T47D (cell line): ENCODE measurements around the gene TJAP1.

ENCODE experiments used
- DNase-seq, 2 experiments: peaks; one replicate each; pipeline versions ENCODE4 v3.0.0 to v3.0.0-alpha.2; 2011 to 2012; ENCODE audit warnings: low read depth in 1 of 2, low spot score in 1 of 2
- JUND ChIP-seq: IDR thresholded peaks from 2 replicates; pipeline ENCODE4 v1.6.1; 2012; ENCODE audit warnings: low read depth
- in situ Hi-C: cut with HindIII; loops from 2 replicates; pipeline ENCODE4 v1.10.0; 2016; ENCODE audit warnings: low sequenced_read_pairs, low pct_unique_long_range_greater_than_20kb

TJAP1 gene

DNA sequence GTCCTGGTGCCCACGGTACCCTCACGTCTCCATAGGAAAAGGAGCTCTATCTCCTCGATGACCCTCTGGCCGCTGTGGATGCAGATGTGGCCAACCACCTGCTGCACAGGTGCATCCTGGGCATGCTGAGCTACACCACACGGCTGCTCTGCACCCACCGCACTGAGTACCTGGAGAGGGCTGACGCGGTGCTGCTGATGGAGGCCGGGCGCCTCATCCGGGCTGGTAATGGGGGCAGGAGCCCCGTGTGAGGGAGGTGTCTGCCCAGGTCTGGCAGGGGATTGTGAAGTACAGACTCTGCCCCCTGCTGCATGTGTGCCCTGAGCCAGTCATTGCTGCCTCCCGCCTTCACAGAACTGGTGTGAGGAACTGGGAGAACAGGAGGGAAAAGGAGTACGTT lies 34.4 kb upstream of the TJAP1 start:
- no peak for DNase-seq
- in situ Hi-C loops, result no loop called here
- no peak for TF ChIP-seq JUND

DNA sequence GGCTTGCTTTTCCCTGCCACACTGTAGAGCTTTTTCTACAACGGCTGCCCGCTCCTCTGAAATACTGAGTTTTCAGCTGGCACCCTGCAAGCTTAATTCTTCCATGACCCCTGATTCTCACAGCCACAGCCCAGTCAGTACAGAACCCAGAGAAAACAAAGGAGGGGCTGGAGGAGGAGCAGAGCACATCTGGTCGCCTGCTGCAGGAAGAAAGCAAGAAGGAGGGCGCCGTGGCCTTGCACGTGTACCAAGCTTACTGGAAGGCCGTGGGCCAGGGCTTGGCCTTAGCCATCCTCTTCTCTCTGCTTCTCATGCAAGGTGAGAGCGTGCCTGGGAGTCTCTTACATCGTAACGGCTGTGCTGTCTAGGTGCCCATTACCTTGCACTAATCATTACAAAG lies 33.3 kb upstream of the TJAP1 start:
- no peak for DNase-seq
- in situ Hi-C loops, result no loop called here
- no peak for TF ChIP-seq JUND

DNA sequence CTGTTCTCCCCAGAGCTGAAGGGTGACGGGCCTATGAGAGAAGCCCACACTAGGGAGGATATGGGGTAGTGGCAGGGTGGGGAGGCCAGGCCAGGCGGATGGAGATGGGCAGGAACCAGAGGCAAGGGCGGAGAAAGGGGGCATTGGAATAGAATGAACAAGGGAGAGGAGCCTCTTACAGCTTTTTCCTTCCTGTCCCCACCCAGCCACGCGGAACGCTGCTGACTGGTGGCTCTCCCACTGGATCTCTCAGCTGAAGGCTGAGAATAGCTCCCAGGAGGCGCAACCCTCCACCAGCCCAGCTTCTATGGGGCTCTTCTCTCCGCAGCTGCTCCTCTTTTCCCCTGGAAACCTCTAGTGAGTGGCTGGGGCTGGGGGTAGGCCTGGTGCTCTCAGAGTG lies 32.8 kb upstream of the TJAP1 start:
- in situ Hi-C loops, result no loop called here
- TF ChIP-seq JUND, result no peak
- DNase-seq, result no peak

DNA sequence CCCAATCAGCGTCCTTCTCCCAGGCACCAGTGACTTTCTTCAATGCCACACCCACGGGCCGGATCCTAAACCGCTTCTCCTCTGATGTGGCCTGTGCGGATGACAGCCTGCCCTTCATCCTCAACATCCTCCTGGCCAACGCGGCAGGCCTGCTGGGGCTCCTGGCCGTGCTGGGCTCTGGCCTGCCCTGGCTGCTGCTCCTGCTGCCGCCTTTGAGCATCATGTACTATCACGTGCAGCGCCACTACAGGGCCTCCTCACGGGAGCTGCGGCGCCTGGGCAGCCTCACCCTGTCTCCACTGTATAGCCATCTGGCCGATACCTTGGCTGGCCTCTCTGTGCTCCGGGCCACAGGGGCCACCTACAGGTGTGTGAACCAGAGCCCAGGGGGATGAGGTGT lies 31.8 kb upstream of the TJAP1 start:
- TF ChIP-seq JUND, result no peak
- DNase-seq, result no peak
- in situ Hi-C loops, result no loop called here

DNA sequence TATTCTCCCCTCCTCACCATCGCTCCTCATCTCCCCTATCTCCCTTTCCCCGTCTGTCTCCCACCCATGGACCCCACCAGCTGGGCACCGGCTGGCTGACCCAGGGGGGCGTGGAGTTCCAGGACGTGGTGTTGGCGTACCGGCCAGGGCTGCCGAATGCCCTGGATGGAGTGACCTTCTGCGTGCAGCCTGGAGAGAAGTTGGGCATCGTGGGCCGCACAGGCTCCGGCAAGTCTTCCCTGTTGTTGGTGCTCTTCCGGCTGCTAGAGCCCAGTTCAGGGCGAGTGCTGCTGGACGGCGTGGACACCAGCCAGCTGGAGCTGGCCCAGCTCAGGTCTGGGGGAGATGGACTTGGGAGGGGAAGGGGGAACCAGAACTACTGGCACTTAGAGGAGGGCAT lies 29.8 kb upstream of the TJAP1 start:
- in situ Hi-C loops, result no loop called here
- DNase-seq, result no peak
- no peak for TF ChIP-seq JUND

DNA sequence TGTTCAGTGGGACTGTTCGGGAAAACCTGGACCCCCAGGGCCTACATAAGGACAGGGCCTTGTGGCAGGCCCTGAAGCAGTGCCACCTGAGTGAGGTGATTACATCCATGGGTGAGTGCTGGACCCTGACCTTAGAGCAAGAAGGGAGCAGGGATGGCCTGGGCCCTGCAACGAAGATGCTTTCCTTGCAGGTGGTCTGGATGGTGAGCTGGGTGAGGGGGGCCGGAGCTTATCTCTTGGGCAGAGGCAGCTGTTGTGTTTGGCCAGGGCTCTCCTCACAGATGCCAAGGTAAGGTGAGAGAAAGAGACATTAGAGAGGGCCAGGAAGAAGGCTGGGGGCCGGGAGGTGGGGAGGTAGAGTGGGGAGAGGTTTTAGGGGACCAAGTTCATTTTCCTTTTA lies 28.5 kb upstream of the TJAP1 start:
- in situ Hi-C loops, result no loop called here
- no peak for DNase-seq
- no peak for TF ChIP-seq JUND

DNA sequence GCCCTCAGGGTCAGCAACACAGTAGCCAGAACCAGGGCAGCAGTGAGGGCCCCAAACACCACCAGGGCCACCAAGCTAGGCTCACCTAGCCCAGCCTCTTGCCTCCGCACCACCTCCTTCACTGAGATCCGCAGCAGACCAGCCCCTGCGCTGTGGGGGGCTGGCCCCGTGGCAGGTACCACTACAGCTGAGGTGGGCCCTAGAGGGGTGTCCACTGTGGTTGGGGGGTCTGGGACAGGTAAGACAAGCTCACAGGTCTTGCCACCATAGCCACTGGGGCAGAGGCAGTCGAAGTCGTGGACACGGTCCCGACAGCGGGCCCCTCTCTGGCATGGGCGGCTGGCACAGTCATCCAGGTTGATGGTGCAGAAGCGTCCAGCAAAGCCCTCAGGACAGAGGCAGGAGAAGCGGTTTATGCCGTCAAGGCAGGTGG lies 26.7 kb upstream of the TJAP1 start:
- no peak for TF ChIP-seq JUND
- DNase-seq, result no peak
- in situ Hi-C loops, result no loop called here

DNA sequence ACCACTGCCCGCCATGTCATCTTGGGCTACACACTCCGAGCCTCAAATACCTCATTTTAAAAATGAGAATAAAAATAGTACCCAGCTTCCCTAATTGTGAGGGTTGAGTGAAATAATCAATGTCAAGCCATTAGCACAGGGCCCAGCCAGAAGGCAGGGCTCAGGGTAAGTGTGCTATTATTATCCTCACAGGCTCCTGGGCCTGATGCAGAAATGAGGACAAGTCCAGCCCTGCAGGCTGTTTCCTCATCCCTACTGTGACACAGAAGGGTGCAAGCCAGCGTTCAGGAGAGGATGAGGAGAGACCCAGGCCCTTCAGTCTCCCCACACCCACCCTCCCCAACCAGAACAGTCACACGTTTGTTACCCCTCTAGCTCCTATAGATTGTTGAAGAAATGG lies 26.0 kb upstream of the TJAP1 start:
- no peak for DNase-seq
- in situ Hi-C loops, result no loop called here
- no peak for TF ChIP-seq JUND

DNA sequence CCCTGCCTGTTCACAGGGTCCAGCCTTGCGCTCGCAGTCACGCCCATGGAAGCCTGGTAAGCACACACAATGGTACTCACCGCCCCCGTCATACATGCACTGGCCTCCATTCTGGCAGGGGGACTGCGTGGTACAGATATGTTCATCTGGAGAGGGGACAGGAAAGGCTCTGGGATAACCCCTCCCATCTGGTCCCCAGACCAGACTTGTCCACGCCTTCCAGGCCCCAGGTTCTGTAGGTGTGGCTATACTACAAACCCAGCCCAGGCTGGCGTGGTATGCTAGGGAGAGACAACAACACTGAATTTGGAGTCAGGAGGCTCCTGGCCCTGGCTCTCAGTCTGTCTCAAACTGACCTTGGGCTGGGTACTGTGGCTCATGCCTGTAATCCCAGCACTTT lies 25.4 kb upstream of the TJAP1 start:
- in situ Hi-C loops, result no loop called here
- no peak for TF ChIP-seq JUND

DNA sequence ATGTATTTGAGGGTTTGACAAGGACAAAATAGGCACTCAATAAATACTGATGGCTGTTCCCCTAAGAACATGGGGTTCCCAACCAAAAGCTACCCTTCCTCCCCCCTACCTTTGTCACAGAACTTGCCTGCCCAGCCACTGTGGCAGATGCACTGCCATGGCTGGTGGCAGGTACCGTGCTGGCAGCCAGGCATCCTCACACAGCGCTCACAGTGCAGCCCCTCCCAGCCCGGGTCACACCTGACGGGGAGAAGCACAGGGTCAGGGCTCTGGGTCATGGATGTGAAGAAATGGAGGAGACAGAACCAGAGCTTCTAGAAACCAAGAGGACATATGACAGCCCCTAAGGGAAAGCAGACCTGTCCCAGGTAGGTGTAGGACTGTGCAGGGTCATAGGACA lies 24.5 kb upstream of the TJAP1 start:
- TF ChIP-seq JUND, result no peak
- in situ Hi-C loops, result no loop called here
- no peak for DNase-seq

More for the DNA sequence above, 25.4 kb upstream of the TJAP1 start:
- DNase-seq, result no peak

DNA sequence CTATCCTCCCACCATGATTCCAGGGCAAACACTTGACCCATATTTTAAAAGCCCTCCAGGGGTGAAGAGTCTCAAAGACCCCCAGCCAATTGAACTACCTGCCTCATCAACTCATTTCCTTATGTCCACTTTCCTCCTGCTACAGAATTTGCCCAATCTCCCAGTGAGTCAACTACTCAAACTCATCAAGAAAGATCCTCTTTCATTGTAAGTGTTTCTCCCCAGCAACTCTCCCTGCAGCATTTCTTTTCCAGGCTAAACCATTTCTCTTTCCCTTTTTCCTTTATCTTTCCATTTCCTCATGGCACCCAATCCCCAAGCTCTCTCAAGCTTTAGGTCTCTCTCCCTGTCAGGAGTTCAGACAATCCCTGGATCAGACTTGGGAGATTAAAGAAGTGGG lies 23.5 kb upstream of the TJAP1 start:
- in situ Hi-C loops, result no loop called here
- DNase-seq, result no peak
- TF ChIP-seq JUND, result no peak

DNA sequence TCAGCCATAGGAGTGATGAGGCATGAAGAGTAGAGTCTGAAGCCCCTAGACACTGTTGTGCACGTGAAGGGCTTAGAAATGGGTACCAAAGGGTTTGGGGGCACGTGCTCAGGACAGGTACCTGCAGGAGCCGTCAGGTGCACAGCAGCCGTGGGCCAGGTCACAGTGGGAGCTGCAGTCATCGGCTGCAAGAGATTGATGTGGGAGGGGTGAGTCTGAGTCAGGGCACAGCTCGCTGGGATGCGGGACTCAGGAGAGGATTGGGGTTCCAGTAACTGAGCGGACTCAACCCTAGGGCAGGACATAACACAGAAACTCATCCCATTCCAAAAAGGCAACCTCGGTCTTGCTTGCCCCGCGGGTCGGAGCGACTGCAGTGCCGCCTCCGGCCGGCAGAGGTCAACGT lies 23.1 kb upstream of the TJAP1 start:
- no peak for TF ChIP-seq JUND
- DNase-seq, result no peak
- in situ Hi-C loops, result no loop called here

DNA sequence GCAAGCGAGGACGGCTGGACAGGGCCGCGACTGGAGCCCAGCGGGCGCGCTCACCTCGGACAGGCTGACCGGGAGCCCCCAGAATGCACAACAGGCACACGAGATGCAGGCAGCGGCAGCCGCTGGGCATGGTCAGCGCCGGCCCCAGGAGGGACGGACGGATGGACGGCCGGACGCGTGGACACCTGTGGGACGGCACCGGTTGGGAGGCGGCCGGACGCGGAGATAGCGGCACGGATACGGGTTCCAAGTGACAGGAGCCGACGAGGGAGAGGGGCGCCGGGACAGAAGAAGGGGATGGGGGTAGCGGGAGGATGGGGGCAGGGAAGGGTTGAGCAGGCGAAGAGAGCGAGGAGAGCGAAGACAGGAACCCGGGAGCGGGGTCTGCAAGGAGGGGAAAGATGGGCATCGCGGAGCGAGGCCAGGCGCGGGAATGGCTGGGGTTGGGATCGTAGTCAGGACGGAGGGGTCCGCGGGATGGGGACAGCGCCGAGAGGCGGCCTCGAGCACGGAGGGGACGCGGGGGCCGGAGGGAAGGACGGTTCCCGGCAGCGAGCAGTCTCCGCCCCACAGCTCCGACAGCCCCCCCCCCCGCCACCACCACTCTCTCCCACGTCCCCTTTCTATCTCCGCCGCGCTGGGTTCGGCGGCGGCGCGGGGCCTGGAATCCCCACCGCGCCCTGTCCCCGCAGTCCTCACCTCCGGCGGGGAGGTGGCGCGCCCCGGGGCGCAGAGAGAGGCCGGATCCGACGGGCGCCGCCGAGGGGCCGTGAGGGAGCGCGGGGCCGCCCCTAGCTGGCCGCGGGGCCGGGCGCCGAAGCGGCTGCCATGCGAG lies 22.5 kb upstream of the TJAP1 start:
- TF ChIP-seq JUND, result no peak
- DNase-seq, result peak; percentile 77 to 80
- in situ Hi-C loops, result no loop called here
